Epidermal melanocyte (primary cell): ENCODE measurements around the gene IGDCC3.

ENCODE experiments used
- DNase-seq: peaks from one replicate; pipeline ENCODE4 v3.0.0; 2011; ENCODE audit warnings: low spot score; ENCODE audit not compliant: insufficient read length

The IGDCC3 gene

DNA sequence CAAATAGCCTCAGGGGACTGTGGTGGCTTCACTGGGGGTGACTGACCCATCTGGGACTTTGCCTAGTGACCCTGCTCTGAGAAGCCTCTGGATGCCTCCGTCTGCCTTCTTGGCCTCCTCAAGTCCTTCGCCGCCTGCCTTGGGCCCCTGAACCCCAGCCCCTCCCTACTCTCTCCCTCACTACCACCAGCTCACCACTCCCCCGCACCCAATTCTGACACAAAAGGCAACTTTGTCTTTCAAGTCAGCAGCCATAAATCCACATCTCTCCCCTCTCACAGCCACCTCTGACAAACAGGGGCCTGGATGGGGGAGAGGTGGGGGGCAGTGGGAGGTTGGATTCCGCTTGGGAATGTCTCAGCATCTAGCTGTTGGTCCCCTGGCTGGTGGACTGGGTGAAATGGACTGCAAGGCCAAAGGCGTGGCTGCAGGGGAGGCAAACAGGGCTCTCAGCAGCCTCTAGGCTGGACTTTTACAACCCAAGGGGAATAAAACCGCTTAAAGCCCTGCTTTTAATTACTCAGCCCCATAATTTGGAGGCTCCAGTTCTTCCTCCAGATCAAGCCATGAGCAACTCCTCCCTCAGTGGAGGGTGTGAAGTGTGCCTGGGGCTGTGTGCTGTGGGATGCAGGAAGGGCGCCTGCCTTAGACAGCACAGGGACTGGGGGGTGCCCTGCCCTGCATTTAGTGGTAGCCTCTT, 33.4 kb downstream of the IGDCC3 start:
- DNase-seq, result no peak

DNA sequence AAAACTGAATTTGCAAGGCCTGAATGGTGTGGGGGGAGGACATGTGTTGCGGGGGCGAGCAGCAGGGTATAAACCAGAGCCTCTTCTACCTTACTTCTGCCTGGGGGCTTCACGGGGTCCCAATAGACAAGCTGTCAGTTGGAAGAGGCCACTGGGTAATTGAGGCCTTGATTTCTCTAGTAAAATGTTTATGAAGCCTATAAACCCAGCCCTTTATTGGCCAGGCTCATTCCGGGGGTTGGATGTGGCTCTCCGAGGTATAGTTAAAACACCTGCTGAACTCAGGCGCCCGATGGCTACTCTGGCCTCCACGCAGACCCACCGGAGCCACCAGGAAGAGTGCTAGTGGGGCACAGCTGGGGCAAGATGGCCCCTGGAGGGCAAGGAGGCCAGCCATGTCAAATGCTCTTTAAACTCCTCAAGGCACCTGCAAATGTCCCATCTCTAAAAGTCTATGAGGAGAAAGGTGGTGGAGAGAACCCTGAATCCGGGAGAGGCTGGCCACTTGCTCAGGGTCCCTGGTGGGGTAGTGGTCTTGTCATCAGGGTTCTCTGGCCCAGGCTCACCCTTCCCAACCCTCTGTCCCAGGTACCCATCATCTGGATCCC, 34.3 kb downstream of the IGDCC3 start:
- DNase-seq, result no peak

DNA sequence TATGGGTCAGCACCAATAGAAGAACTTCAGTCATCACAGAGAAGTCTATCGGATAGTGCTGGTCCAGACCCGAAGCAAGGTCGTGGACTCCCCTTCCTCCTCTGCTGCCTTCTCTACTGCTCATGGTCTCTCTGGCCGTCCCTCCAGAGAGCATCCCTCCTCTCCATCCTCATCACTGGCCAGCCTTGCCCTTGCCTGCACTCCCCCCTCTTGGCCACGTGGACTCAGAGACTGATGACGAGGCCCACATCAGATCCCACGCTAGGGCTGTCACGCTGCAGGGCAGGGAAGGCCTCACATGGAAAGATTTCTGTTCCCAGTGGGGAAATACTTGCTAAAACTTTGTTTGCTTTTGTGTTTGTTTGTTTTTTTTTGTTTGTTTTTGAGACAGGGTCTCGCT, 35.3 kb downstream of the IGDCC3 start:
- DNase-seq, result no peak

DNA sequence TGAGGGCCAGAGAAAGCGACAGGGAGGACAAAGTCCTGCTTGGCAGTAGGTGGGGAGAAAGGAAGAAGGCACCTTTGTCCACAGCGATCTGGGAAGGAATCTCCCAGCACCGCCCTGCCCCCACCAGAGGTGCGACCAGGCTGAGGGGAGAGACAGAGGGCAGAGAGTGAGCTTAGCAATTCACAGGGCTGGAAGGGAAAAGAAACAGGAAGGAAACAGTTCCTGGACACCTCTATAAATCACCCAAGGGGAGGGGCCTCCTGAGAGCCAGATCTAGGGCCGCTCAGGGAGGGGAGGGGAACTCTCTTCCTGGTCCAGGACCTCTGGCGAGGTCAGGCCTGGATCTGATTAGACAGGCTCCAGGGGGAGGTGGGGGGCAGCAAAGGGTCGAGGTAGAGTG, 37.9 kb downstream of the IGDCC3 start:
- no peak for DNase-seq

DNA sequence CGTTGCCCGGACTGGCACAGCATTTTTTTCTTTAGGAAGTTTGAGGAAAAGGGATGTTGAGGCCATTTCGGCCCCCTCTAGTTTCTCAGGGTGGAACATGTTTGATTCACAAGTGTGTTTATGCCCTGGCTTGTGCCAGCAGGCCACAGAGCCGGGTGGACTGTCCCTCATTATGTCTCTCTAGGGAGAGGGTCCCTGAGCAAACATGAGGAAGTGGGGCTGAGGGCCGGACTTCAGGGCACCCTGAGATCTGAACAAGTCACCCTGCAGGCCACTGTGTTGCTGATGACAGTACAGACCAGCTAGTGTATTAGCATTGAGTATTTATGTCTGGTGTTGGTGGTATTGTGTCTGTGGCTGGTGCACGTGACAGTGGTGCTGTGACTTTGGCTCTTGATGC, 38.4 kb downstream of the IGDCC3 start:
- DNase-seq, result no peak

DNA sequence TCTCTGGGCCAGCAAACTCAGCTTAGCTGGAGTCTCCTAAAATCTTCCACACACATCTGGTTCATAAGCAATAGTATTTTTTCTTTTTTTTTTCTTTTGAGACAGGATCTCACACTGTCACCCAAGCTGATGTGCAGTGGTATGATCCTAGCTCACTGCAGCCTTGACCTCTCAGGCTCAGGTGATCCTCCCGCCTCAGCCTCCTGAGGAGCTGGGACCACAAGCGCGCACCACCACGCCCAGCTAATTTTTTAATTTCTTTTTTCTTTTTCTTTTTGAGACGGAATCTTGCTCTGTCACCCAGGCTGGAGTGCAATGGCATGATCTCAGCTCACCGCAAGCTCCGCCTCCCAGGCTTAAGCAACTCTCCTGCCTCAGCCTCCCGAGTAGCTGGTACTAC, 39.0 kb downstream of the IGDCC3 start:
- DNase-seq, result no peak

DNA sequence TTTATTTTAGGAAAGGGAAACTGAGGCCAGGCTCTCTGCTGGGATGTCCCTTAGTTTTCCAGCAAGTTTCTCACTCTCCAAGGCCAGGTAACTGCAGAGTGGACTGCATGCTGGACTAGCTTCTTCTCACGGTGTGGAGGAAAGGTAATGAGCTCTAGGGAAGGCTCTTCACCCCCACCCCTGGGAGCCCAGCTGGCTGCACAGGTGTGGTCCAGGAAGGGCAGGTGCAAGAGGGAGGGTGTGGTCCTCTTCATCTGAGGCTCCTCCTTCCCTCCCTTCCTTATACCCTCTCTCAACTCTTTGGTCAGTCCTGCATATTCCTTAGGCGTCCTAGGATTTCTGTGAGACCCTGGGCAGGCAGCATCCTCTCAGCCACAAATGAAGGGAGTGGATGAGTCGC, 39.4 kb downstream of the IGDCC3 start:
- DNase-seq, result no peak

DNA sequence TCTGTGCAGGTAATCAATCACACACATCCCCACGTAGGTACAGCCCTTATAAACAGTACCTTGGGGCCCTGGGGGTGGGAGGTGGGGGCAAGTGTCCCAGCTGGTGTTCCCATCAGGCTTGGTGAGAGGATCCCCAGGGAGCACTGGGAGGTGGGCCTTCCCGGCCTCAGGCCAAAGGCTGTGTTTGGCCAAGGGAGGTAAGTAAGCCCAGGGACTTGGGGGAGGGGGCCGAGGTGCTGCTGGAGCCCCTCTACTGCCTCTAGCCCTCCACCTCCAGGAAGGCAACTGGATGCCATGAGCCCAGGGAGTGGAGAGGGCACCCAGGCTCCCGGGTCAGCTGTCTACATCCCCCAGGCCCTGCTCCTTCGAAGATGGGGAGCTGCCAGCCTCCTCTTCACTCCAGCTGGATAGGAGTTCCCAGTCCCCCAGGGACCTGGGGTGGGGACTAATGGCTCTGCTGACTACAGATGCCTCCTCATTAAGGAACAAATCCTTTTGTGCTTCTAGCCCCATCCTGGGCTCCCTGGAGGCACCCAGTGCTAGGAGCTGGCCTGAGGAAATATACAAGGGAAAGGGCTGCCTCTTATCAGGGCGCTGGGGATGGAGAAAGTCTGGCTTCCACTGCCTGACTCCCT, 40.2 kb downstream of the IGDCC3 start:
- DNase-seq, result no peak

DNA sequence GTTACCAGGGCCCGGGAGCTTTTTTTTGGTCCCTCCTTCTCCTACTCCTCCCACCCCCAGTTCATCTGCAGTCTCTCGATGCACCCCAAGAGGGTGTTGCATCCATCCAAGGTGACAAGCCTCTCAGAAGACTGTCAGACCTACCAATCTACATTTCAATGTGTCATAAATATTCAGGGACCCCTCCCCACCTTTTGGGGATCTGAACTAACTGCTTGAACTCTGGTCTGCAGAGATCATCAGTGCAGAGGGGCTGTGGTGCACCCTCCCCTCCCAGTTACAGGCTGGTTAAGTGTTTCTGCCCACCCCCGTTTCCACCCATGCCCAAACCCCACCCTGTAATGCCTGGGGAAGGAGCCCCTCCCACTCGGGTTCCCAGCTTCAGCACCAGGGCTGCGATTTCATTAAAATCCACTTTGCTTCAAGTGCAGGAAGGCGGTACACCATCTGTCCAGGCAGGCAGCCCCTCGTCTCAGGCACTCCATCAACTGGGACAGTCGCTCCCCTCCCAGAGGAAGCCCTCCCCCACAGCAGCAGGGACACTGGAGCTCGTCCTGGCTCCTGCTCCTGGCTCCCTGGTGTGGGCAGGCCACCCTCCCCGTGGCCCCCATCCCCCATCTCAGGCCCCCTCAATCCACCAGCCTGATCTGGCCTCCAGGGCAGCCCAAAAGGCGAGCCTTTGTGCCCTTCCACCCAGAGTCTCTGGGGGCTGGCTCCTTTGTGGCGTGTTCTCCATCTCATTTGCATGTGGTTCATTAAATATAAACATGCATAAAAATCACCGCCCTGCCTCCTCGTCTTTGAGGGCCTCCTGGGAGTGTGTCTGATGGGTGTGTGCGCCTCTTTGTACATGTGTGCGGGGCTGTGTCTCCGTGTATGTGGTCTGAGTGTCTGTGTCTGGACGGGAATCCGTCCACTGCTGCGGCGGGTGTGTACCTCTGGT, 41.0 kb downstream of the IGDCC3 start:
- no peak for DNase-seq

DNA sequence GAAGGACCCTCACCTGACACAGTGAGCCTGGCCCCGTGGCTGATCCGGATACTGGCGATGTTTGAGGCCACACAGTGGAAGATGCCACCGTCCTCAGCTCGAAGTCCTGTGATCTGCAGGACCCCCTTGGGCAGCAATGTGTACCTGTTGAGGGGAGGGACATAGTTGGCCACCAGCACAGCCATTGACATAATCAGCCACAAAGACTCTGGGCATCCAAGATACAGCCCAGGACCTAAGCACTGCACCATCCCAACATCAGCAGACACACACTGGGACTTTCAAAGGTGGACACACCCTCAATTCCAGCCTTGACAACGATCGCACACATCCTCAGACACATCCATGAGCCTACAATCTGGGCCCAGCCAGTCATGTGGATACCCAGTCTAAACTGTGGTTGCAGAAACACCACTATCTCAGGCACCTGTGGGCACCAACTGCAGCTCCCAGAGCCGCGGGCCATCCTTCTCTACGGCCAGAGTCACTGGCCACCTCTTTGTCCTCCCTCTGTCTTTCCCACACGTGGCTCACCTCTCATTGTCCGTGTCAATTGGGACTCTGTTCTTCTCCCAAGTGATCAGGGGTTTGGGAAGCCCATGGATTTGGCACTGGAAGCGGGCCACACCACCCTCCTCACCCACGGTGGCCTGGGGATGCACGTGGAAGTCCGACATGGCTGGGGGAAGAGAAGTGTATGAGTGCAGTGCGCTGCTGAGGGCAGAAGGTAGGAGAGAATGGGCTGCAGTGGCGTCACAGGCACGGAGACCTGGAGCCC, 42.3 kb downstream of the IGDCC3 start:
- no peak for DNase-seq

DNA sequence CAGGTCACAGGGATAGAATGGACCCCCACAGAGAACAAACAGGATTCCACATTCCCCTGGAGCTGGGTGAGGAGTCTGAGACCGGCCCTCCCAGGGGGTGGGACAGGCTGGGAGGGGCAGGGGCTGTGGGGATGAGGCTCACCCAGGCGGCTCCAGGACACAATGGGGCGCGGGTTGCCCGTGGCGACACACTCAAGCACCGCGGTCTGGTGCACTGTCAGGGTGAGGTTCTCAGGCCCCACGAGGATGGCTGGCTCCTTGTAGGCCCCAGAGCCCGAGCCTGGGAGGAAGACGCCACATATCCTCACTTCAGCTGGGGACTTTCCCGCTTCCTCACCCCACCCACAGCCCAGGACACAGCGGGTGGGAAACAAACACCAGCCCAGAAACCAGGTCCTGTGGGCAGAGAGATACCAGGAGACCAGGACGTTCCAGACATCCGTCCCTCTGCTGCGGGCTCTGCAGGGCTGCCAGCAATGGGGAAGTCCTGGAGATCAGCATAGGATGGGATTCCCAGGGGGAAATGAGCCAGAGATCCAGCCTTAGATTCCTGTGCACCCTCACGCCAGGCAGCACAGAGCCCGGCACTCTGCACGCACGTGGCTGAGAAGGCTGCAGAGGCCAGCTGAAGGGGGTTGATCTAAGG, 43.1 kb downstream of the IGDCC3 start:
- no peak for DNase-seq

DNA sequence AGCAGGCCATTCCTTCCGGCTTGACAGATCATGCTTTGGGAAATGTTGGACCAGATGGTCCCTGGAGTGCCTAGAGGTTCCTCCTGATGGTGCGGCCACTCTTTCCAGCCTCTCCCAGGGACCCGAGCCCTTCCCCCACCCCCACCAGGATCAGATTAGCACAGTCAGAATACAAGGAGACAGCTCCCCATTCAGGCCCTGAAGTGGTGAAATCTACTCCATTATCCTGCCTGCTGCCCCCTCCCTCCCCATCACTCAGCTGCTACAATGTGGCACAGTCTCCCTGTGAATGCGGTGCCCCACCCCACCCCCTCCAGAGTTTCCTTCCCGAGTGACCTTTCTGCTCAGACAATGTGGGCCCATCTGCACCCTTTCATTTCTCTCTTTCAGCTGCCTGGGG, 43.9 kb downstream of the IGDCC3 start:
- DNase-seq, result no peak

DNA sequence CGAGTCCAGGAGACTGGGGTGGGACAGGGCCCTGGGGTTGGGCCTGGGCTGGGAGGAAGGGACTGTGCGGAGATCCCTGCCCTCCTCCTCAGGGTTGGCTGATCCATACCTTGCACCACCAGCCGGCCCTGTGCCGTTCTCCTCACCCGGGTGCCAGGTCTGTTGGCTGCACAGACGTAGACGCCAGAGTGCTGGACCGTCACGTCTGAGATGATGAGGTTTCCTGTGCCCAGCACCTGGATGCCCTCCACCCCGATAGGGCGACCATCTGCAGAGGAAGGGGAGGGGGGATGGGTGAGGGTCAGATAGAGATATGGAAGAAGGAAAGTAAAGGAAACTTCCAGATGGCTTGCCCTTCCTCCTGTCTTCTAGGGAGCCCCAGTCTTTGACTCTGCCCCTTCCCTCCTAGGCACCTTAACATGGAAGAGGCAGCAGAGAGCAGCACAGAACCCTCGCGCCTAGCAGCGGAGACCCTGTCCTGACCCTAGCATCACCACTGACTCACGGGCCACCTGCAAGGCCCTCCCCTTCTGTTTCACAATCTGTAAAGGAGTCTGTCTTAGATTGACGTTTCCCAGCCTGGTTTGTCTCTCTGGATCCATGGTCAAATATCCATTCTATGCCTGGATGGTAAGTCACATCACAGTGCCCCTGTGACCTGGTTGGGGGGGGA, 44.5 kb downstream of the IGDCC3 start:
- DNase-seq, result no peak

DNA sequence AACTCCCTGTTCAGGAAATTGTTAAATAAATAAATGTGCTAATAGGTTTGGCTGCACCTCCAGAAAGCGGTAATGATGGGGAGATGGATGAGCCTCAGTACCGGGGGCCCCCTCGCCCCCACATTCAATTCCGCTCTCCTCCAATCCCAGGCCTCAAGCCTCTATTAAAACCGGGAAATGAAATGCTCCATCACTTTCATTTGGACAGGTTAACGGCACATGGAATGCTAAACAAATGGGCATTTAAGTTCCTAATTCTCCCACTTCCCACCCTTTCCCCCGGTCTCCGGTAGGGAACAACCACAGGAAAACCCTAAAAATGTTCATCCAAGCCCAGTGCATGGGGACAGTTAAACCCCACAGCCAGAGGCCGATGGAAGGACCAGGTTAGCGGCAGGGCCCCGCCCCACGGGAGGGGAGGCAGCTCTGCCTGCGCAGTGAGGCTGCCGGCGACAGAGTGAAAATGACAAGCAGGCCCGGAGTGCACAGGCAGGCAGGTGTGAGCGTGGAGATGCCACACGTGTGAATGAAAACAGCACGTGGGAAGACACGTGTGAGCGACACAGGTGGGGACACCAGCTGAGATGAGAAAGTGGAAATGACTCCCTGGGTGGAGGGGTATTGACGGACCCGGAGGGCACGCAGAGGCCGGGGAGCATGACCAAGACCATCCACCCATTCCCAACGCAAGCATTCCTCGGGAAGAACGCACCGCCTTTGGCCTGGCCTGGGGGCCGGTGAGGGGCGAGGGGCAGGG, 45.2 kb downstream of the IGDCC3 start:
- no peak for DNase-seq

DNA sequence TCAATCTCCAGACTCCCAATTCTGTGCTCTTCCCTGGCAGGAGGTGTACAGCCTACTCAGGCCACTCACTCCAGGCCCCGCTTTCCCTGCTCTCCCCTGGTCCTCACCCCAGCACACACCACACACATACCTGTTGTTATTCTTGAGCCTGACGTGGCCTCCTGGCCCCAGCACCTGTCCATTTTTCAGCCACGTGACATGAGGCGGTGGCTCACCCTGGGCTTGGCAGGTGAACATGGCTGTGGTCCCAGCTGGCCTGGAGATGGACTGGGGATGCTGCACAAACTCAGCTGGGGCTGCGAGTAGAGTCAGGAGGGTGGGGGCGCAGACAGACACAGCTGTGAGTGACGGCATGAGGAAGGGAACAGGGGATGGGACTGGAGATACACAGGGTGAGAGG, 46.0 kb downstream of the IGDCC3 start:
- no peak for DNase-seq

DNA sequence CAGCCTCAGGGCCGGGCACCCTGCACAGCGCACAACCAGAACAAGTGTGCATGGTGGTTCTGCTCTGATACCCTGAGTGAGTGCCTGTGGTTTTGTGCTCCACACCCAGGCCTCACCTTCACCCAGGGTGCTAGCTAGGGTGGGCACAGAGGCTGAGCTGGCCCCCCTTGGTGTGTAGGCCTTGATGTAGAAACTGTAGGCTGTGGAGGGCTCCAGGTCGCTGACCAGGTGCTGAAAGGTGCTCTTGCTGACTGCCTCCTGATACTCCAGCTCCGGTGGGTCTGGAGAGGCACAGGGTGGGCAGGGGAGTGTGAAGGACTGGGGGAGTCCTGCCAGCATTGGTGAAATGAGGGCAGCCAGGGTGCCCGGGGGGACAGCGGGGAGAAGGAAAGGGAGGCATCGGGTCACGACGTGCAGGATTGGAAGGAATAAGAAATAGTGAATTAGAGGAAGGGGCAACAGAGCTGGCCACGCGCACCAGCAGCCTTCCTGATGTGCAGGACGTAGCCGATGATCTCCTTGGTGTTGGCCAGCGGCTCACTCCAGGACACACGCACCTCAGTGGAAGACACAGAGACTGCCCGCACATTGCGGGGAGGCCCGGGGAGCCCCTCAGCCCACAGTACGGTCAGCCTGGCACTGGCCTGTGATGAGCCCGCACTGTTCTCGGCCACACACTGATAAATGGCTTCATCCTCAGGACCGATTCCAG, 46.7 kb downstream of the IGDCC3 start:
- no peak for DNase-seq

DNA sequence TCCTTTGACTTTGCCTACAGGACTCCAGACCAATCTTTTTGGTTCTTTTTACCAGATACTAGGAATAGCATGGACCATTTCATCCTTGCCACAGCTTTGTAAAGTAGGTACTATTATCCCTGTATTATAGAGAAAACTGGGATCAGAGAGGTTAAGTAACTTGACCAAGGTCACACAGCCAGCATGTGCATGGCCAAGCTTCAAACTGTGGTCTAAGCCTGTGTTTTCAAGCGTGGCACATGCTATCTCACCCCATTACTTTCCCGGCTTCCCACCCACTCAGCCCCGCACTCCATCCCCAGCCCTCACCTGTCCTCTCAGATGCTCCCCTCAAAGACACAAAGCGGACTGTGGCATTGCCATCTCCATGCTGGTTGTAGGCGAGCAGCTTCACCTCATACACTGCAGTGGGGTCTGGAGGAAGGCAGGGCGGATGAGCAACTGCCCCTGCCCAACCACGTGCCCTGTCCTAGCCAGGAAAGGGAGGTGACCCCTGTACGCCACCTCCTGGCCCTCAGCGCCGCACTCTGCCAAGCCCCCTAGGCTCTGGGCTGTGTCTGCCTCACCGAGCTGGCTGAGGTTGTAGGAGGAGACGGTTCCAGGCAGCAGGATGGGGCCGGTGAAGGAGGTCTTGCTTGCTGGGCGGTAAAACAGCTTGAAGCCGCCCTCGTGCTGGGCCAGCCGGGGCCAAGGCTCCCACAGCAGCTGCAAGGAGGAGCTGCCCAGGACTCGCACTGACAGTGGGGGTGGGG, 47.6 kb downstream of the IGDCC3 start:
- no peak for DNase-seq
